GM23248 (cell line): ENCODE measurements around the gene STAG1. TPM values are rescaled to one million over a fixed set of nuclear protein-coding genes. Genes with fewer than 3 reads are reported as not detected.

Source experiments
- DNase-seq: peaks from one replicate; pipeline ENCODE4 v3.0.0-alpha.2; 2015
- H2AFZ ChIP-seq: fragments of 200-600 bp; sonication (generic); 2 replicates; pipeline ENCODE4 v1.6.1; 2016; ENCODE audit warnings: antibody characterized with exemption
- H3F3A ChIP-seq: fragments of 200-600 bp; sonication (generic); 2 replicates; pipeline ENCODE4 v1.6.1; 2016; ENCODE audit warnings: mild to moderate bottlenecking, antibody characterized with exemption, mixed run types; ENCODE audit not compliant: insufficient read depth
- H3K27ac ChIP-seq: fragments of 200-600 bp; sonication (generic); 2 replicates; pipeline ENCODE4 v1.5.1; 2016; ENCODE audit warnings: mild to moderate bottlenecking
- H3K27me3 ChIP-seq: fragments of 200-600 bp; sonication (generic); replicated peaks from 2 replicates; pipeline ENCODE4 v1.6.1; 2016; ENCODE audit warnings: mild to moderate bottlenecking; ENCODE audit not compliant: insufficient read depth
- H3K36me3 ChIP-seq: fragments of 200-600 bp; sonication (generic); 2 replicates; pipeline ENCODE4 v1.6.1; 2016; ENCODE audit warnings: low read depth, mild to moderate bottlenecking
- H3K4me1 ChIP-seq: fragments of 200-600 bp; sonication (generic); 2 replicates; pipeline ENCODE4 v1.6.1; 2016; ENCODE audit warnings: mild to moderate bottlenecking; ENCODE audit not compliant: insufficient read depth
- H3K4me2 ChIP-seq: fragments of 200-600 bp; sonication (generic); one replicate; pipeline ENCODE4 v1.6.1; 2016; ENCODE audit warnings: mild to moderate bottlenecking; ENCODE audit not compliant: unreplicated experiment
- H3K4me3 ChIP-seq: fragments of 200-600 bp; sonication (generic); 2 replicates; pipeline ENCODE4 v1.5.1; 2016; ENCODE audit warnings: mild to moderate bottlenecking
- H3K79me2 ChIP-seq: fragments of 200-600 bp; sonication (generic); 2 replicates; pipeline ENCODE4 v1.6.1; 2016; ENCODE audit warnings: mild to moderate bottlenecking; ENCODE audit not compliant: insufficient read depth
- H3K9ac ChIP-seq: fragments of 200-600 bp; sonication (generic); 2 replicates; pipeline ENCODE4 v1.6.1; 2016; ENCODE audit warnings: mild to moderate bottlenecking
- H3K9me2 ChIP-seq: fragments of 200-600 bp; sonication (generic); 2 replicates; pipeline ENCODE4 v1.6.1; 2016; ENCODE audit warnings: mixed run types, mild to moderate bottlenecking, moderate library complexity; ENCODE audit not compliant: insufficient read depth
- H3K9me3 ChIP-seq: fragments of 200-600 bp; sonication (generic); one replicate; pipeline ENCODE4 v1.6.1; 2017; ENCODE audit warnings: low read depth
- H4K20me1 ChIP-seq: fragments of 200-600 bp; sonication (generic); 2 replicates; pipeline ENCODE4 v1.6.0; 2016; ENCODE audit not compliant: insufficient read depth
- EZH2 ChIP-seq: fragments of 200-600 bp; sonication (generic); IDR thresholded peaks from 2 replicates; pipeline ENCODE4 v1.6.1; 2018; ENCODE audit warnings: antibody characterized with exemption, mild to moderate bottlenecking; ENCODE audit not compliant: insufficient read depth, poor library complexity, severe bottlenecking
- EZH2phosphoT487 ChIP-seq: fragments of 200-600 bp; sonication (generic); IDR thresholded peaks from 2 replicates; pipeline ENCODE4 v1.6.1; 2018; ENCODE audit warnings: antibody characterized with exemption, moderate library complexity, mild to moderate bottlenecking, low read depth; ENCODE audit not compliant: insufficient read depth
- WGBS, 2 experiments: methylation state at CpG; one replicate each; pipeline ENCODE4 v1.1.6; 2015 to 2017; ENCODE audit warnings: low lambda C conversion rate in 2 of 2, low coverage in 1 of 2; ENCODE audit errors: missing lambda C conversion rate in 2 of 2; 5-methylcytosine and 5-hydroxymethylcytosine counted together
- in situ Hi-C: fragments of 300-500 bp; cut with MboI; formaldehyde crosslinking; loops from 2 replicates; pipeline ENCODE4 v1.15.0; 2020
- polyA plus RNA-seq: library from polyadenylated mRNA; unstranded; fragments of >200 nt; fragmentation: Nextera tagmentation; extraction: Ambion mirVana; gene quantifications from 2 replicates; pipeline ENCODE4 v1.2.1, GENCODE V29; 2016
- total RNA-seq: library from RNA; depleted of rRNA; stranded (reverse); fragments of >200 nt; shearing (Covaris generic); gene quantifications from 2 replicates; pipeline ENCODE4 v1.2.3, GENCODE V29; 2014

STAG1 gene
- total and polyA plus RNA-seq, 2 experiments from 2014 or later: 21.1 to 39.7 TPM

DNA sequence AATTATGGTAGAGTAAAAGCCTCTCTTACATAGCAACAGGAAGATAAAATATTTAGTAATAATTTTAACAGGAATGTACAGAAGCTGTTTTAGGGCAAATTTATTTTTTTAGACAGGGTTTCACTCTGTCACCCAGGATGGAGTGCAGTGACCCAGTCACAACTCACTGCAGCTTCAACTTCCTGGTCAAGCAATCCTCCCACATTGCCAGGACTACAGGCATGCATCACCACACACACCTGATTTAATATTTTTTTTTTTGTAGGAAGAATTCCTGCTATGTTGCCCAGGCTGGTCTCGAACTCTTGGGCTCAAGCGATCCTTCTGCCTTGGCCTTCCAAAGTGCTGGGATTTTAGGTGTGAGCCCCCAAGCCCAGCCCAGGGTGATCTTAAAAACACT lies 440.9 kb downstream of the STAG1 start:
- H3K27me3 ChIP-seq: no peaks in the 10 kb centered on the region
- no peaks in the 10 kb centered on the region for H3F3A ChIP-seq
- H3K4me1 ChIP-seq: no peaks in the 10 kb centered on the region; the same call in 1 of the 2 replicates
- H3K27ac ChIP-seq: no peak overlapping the region
- no peaks in the 10 kb centered on the region for H4K20me1 ChIP-seq
- WGBS, 2 experiments: 96 to 100% methylated on average over 2 of the region's 2 CpGs
- no peak overlapping the region for H2AFZ ChIP-seq
- H3K4me3 ChIP-seq: no peak overlapping the region
- in situ Hi-C loops: no loop called here
- TF ChIP-seq EZH2: no peak
- TF ChIP-seq EZH2phosphoT487: no peak
- H3K9ac ChIP-seq: no peak overlapping the region
- H3K9me3 ChIP-seq: no peaks in the 10 kb centered on the region
- no peak for DNase-seq
- no peaks in the 10 kb centered on the region for H3K9me2 ChIP-seq
- no peak overlapping the region for H3K4me2 ChIP-seq
- H3K79me2 ChIP-seq: no peaks in the 10 kb centered on the region
- H3K36me3 ChIP-seq: no peaks in the 10 kb centered on the region

DNA sequence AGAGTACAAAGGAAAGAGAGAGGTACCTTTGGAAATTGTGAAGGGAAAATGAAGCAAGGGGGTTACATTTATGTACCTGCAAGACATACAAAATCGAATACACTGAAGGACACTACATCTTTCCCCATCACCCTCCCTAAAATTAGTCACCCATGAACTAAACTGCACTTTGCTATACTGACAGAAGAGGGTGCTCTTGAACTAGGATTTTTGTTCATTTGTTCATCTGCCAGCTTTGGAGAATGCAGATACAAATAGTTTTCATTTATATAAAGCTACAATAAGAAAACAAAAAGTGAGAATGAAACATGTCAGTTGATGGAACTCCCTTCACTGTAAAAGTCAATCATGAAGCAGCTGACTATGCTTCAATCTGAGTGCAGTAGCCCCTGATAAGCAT lies 446.3 kb downstream of the STAG1 start:
- H3K4me1 ChIP-seq: peaks cover 3% of the 10 kb centered on the region; the same call in 1 of the 2 replicates
- WGBS, 2 experiments: 11 to 27% methylated on average over 1 of the region's 1 CpG
- in situ Hi-C loops: no loop called here

DNA sequence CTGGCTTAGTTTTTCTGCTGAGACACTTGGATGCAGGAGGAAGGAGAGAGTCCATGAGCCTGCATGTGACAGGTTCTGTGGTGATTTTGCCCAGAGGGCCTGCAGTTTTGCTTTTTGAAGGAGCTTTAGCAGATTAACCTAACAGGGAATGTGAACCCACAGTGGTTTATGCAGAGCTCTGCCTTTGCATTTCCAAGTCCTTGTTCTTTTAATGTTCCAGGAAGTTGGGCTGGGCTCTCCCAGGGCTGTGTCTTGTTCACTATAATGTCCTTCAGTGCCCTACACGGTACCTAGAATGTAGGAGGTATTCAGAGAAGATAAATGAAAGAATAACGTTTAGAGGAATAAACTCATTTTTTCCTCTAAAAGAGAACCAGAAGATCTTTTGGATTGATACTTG lies 451.7 kb downstream of the STAG1 start:
- in situ Hi-C loops: no loop called here
- H3K9ac ChIP-seq: no peak overlapping the region
- 75 to 77% methylated on average over 2 of the region's 2 CpGs for WGBS, 2 experiments

More for the DNA sequence above, 446.3 kb downstream of the STAG1 start:
- peak; percentile 61 for DNase-seq
- H3K9me3 ChIP-seq: no peaks in the 10 kb centered on the region
- no peaks in the 10 kb centered on the region for H3F3A ChIP-seq
- no peak overlapping the region for H3K27ac ChIP-seq
- H3K4me2 ChIP-seq: no peak overlapping the region
- no peak overlapping the region for H2AFZ ChIP-seq
- H3K79me2 ChIP-seq: no peaks in the 10 kb centered on the region
- no peaks in the 10 kb centered on the region for H3K9me2 ChIP-seq
- H4K20me1 ChIP-seq: no peaks in the 10 kb centered on the region
- no peaks in the 10 kb centered on the region for H3K36me3 ChIP-seq
- H3K27me3 ChIP-seq: no peaks in the 10 kb centered on the region
- no peak overlapping the region for H3K4me3 ChIP-seq
- H3K9ac ChIP-seq: no peak overlapping the region
- TF ChIP-seq EZH2 (no peak), EZH2phosphoT487 (no peak)

DNA sequence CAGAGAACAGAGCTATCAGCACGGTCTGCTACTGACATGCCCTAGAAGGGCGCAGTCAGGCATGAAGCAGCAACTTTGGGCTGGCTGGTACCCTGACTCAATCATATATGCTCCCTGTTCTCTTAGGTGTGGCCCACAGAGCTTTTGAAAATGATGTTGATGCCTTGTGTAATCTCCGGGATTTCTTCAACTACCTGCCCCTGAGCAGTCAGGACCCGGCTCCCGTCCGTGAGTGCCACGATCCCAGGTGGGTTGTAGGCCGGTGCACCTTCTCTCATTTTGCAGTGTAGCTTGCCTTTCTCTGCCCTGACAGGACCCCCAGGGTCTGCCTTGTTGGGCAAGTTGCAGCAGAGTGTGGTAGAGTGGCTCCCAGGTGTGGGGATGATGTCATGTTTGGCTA lies 454.4 kb downstream of the STAG1 start:
- H2AFZ ChIP-seq: no peak overlapping the region
- in situ Hi-C loops: no loop called here
- H3K36me3 ChIP-seq: no peaks in the 10 kb centered on the region
- peaks cover 5% of the 10 kb centered on the region; the same call in 1 of the 2 replicates for H3F3A ChIP-seq
- H3K4me2 ChIP-seq: no peak overlapping the region
- no peak for DNase-seq
- no peak for TF ChIP-seq EZH2phosphoT487
- TF ChIP-seq EZH2: no peak
- no peaks in the 10 kb centered on the region for H3K27me3 ChIP-seq
- H3K79me2 ChIP-seq: no peaks in the 10 kb centered on the region
- H4K20me1 ChIP-seq: no peaks in the 10 kb centered on the region
- H3K9me3 ChIP-seq: no peaks in the 10 kb centered on the region
- 93 to 97% methylated on average over 8 of the region's 8 CpGs for WGBS, 2 experiments
- H3K9me2 ChIP-seq: no peaks in the 10 kb centered on the region
- H3K27ac ChIP-seq: no peak overlapping the region
- no peaks in the 10 kb centered on the region for H3K4me1 ChIP-seq
- H3K9ac ChIP-seq: no peak overlapping the region
- no peak overlapping the region for H3K4me3 ChIP-seq

More for the DNA sequence above, 451.7 kb downstream of the STAG1 start:
- Histone ChIP-seq H3K9me3 (no peaks in the 10 kb centered on the region), H3K4me3 (no peak overlapping the region), H3K9me2 (no peaks in the 10 kb centered on the region), H3K36me3 (no peaks in the 10 kb centered on the region), H2AFZ (no peak overlapping the region), H3K79me2 (no peaks in the 10 kb centered on the region), H3K4me2 (no peak overlapping the region), H3K4me1 (no peaks in the 10 kb centered on the region), H3F3A (peaks cover 5% of the 10 kb centered on the region; the same call in 1 of the 2 replicates), H4K20me1 (no peaks in the 10 kb centered on the region), H3K27ac (no peak overlapping the region), H3K27me3 (no peaks in the 10 kb centered on the region)
- no peak for DNase-seq
- TF ChIP-seq EZH2: no peak
- no peak for TF ChIP-seq EZH2phosphoT487

DNA sequence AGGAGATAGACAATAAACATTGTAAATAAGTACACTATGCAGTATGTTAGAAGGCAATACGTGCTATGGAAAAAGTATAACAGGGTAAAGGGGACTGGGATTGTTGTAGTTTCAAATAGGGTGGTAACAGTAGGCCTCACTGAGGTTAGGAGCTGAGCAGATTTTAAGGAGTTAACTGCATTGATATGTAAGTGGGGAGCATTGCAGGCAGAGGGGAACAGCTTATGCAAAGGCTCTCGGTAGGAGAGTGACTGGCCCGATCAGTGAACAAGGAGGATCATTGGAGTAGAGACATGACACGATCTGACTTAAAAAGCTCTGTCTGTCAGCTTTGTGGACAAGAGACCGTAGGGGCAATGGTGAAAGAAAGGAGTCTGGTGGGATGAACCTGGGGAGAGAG lies 455.2 kb downstream of the STAG1 start:
- Histone ChIP-seq H3K27ac (no peak overlapping the region), H3K9ac (no peak overlapping the region), H3K4me3 (no peak overlapping the region), H3K36me3 (no peaks in the 10 kb centered on the region), H3K4me1 (no peaks in the 10 kb centered on the region), H3F3A (peaks cover 5% of the 10 kb centered on the region; the same call in 1 of the 2 replicates), H2AFZ (no peak overlapping the region), H4K20me1 (no peaks in the 10 kb centered on the region), H3K9me3 (no peaks in the 10 kb centered on the region), H3K27me3 (no peaks in the 10 kb centered on the region), H3K79me2 (no peaks in the 10 kb centered on the region), H3K4me2 (no peak overlapping the region), H3K9me2 (no peaks in the 10 kb centered on the region)
- WGBS, 2 experiments: 83 to 87% methylated on average over 5 of the region's 5 CpGs
- in situ Hi-C loops: no loop called here
- TF ChIP-seq EZH2 (no peak), EZH2phosphoT487 (no peak)
- no peak for DNase-seq
